Stimulated activated CD8-positive, alpha-beta memory T cell treated with anti-CD3 and anti-CD28 coated beads, Interleukin-12 subunit alpha, Interleukin-12 subunit beta, amount 100 ng/mL, for 24 hours (primary cell): ENCODE measurements around the gene CD81.

Source experiments
- DNase-seq: peaks from one replicate; pipeline ENCODE4 v3.0.0-alpha.2; 2020; ENCODE audit errors: extremely low read depth

CD81 gene

GRCh38 chr11:2436521-2437031, 59.5 kb downstream of the CD81 start:
- DNase-seq, result no peak

GRCh38 chr11:2437516-2437915, 60.4 kb downstream of the CD81 start:
- DNase-seq, result no peak

- no peak for DNase-seq
Measured at GRCh38 chr11:2439820-2440219, 62.7 kb downstream of the CD81 start.

GRCh38 chr11:2440646-2441045, 63.5 kb downstream of the CD81 start:
- no peak for DNase-seq

- DNase-seq, result no peak
Measured at GRCh38 chr11:2441171-2441570, 64.1 kb downstream of the CD81 start.

- DNase-seq, result no peak
Measured at GRCh38 chr11:2442589-2442988, 65.5 kb downstream of the CD81 start.

- DNase-seq, result no peak
Measured at GRCh38 chr11:2443406-2443805, 66.3 kb downstream of the CD81 start.

- DNase-seq, result peak; percentile 45
Measured at GRCh38 chr11:2443881-2444820, 67.0 kb downstream of the CD81 start, which contains the start of gene TRPM5. TRPM5 (minus strand) TSS chr11:2444514; CDS start chr11:2423036, 21,478 bp downstream.

GRCh38 chr11:2444821-2445745, 68.0 kb downstream of the CD81 start, which contains the start of gene KCNQ1:
KCNQ1 (plus strand) TSS chr11:2445008; CDS start chr11:2445099, 91 bp downstream.
- no peak for DNase-seq

- no peak for DNase-seq
Measured at GRCh38 chr11:2445746-2446551, 68.8 kb downstream of the CD81 start.

GRCh38 chr11:2446590-2447252, 69.6 kb downstream of the CD81 start:
- DNase-seq, result no peak
